NCI-H2227 treated with DMSO at 0.1 percent for 48 hours (cell line): ENCODE measurements around the gene DISC1.
"Not testable (repeated sequence)": the region's sequence is repeated elsewhere in the genome, so short reads cannot be mapped to it uniquely, and the experiment has no call there.

ENCODE experiments used
- DNase-seq: peaks from one replicate; lab custom pipeline; 2025; lab: John Stamatoyannopoulos, UW

The DISC1 gene

DNA sequence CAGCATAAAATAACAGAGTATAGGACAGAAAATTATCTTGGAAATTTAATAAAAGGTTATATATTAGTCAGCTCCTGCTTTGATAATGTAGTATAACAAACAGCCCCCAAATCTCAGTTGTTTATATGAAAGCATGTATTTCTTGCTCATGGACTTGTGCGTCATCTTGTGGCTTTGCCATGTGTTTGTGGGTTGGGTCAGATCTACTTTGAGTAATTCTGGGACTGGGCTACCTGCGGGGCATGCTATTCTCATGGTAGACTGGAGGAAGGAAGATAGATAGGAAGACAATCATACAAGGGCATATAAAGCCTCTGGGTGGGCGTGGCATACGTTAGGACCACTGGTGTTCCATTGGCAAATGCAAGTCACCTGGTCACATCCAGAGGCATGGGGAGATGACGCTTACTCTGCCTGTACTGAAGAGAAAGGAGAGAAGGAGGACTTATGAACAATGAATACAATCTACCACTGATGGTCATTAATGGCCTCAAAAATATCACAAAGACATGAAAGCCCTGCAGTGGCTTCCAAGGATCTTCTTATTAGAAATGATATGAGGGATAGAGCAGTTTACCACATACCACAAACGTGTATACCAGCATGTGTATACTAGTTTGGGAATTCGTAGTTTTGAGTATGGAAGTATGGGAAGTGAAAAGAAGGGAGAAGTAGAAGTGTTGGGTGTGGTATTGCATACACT, 267.0 kb downstream of the DISC1 start:
- no peak for DNase-seq

GRCh38 chr1:231896806-231897205, 270.2 kb downstream of the DISC1 start:
- no peak for DNase-seq

DNA sequence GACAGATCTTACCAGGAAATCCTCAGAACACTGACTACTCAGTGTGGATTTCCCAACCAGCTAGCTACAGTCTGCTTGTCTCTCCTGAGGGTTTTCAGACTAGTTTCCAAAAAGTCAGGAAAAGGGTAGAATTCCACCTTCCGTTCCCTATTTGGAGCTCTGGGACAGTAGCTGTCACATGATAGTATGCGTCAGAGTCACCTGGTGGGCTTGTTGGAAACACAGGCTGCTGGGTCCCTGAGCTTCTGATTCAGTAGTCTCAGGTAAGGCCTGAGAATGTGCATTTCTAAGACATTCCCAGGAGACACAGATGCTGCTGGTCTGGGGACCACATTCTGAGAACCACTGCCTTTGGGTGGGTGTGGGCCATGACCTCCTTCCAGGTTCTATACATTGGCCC, 272.5 kb downstream of the DISC1 start:
- no peak for DNase-seq

DNA sequence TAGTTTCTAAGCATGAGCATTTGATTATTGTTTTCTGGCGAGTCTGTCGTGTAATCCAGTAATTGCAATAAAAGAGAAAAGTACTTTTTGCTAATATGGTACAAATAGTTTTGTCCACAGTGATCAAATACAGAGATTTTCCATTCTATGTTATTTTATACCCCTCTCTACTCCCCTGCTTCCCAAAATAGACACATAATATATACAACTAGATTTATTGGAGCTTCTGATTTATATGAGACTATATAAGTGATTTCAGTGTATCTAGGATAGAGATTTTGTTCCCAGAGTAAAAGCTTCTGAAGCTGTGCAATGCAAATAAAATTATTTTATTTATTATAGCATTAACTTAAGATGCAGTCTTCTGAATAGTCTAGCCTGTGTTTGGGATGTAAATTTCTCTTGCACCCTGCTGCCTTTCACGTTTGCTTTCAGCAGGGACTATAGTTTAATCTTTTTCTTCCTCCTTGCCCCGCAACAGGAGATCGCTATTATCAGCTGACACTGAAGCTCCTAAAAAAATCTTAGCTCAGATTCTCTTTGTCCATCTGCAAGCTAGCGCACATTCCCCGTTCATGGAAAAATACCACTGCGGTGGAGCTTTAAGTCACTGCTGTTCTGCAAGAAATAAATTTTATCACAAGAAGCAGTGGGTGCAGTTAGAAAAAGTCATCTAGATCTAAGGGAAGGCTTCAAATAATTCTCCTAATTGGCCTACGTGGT, 273.3 kb downstream of the DISC1 start:
- DNase-seq: peak; percentile 74

DNA sequence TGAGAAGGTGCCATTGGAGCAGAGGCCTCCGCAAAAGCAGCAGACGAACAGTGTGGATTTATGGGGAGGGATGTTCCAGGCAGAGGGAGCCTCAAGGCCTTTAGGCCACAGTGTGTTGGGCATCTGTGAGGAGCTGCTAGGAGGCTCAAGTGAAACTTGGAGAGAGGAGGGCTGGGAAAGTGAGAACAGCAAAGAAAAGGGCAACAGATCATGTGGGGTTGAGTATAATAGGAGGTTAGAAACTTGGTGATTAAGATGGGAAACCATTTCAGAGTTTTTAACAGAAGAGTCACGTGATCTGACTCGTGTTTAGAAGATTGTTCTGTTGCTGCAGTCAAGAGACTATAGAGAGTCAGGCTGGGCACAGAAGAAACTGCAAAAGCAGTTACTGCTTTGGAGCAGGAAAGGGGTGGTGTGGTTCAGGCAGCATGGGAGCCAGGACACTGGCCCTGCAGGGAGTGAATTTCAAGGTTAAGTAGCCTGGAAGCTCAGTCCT, 277.0 kb downstream of the DISC1 start:
- DNase-seq: no peak

GRCh38 chr1:231907310-231907709, 280.7 kb downstream of the DISC1 start:
- DNase-seq: not testable (repeated sequence)

GRCh38 chr1:231913493-231913892, 286.9 kb downstream of the DISC1 start:
- no peak for DNase-seq

DNA sequence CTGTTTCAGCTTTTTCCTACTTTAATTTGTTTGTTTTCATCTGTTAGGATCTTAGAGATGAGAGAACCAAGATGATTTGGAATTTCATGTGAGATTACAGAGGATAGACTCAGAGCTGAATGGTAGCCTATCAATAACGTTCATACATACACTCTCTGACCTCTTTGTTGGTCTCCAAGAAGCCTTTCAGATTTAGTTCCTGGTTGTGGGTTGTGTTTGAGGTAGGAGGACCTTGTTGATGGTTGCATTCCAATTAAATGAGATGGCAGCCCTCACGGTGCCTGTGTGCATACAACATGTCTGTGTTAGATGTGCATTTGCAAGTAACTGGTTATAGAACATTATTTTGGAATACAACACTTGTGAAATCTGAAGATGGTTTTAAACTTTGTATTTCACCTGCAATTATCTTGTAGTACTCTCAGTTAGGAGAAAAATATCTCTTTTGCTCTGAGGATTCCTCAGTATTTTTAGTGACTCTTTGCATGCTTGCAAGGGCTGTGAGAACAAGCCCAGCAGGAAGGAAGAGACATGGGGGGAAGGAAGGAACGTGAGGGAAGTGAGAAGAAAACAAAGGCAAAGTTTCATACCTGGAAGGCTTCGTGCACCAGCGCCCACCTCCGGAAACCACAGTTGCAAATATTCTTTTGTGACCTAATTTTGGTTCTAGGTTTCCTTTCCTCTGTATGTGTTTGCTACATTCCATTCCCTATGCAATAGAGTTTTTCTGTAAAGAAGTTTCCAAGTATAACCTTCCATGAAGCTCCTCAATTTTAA, 291.8 kb downstream of the DISC1 start:
- DNase-seq: no peak

GRCh38 chr1:231919239-231919885, 292.8 kb downstream of the DISC1 start:
- peak; percentile 19 for DNase-seq

- no peak for DNase-seq
These were observed 293.3 kb downstream of the DISC1 start for GRCh38 chr1:231919886-231920285.

DNA sequence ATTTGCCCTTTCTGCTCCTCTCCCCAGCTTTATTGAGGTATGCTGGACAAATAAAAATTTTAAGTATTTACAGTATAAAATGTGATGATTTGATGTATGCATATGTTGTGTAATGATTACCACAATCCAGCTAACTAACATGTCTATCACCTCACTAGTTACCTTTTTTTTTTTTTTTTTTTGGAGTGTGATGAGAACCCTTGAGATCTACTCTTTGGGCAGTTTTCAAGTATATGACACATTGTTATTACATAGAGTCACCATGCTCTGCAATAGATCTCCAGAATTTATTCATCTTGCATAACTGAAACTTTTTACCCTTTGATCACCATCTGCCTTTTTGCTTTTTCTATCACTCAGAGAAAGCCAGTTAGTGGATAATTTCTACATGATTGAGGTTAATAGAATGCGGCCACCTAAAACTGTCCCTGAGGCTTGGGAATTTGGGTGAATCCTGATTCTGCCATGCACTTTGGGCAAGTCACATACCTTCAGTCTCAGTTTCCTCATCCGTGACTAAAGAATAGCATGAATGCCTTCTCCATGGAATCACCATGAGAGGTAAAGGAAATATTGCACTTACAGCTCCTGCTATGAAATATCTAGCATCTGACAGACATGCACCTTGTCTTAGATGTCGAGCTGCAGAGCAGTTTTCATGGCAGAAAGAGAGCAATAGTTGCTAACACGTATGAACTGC, 295.2 kb downstream of the DISC1 start:
- DNase-seq: no peak

DNA sequence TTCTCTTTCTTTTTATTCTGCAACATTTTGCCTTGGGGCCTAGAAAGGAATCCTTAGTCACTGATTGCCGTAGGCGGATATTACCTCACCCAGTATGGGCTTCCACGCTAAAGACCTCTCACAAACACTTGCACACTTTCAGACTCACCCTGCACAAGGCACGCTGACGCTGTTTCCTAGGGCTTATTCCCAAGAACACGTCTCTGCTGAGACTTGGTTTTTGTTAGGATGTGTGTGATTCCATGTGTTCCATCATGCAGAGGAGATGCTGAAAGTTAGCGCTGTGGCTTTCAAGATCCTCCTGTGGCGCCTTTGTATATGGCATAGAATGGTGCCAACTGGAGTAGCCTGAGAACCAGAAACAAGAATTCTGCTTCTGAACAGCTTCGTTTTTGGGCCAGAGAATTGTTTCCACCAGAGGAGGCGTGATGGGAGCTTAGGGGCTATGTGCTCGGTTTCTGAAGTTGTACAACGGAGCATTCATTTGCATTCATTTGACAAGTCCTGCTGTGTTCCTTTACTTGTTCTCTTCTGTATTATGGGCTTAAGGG, 297.0 kb downstream of the DISC1 start:
- no peak for DNase-seq

DNA sequence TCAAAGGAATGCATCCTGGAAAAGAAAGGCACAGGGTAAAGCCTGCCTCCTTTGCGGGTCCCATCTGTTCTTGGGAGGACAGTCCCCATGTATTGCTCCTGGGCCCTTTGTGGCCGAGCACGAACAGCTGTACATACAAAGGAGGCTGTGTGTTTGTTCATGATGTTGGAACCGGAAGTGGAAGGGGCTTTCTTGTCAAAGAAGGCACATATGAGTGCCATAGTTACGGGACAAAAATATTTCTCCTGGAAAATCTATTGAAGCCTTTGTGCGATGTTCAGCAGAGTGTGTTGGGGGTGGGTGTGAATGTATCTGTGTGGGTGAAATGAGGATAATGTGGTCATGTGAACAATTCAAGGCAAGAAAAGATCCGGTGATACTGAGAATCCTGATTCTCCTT, 297.6 kb downstream of the DISC1 start:
- no peak for DNase-seq

DNA sequence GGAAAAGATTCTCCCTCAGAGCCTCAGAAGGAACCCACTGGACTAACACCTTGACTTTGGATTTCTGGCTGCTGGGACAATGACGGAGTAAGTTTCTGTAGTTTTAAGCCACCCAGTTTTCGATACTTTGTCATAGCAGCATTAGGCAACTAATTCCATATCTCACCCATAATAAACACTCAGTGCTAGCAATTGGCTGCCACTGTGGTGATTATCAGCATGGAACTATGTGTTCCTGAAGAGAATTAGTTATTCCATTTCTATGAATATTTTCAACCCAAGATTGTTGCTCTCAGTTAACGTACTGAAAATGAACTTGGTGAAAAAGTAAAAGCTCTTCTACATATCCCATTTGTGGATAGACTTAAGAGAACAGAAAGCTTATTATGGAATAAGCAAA, 299.3 kb downstream of the DISC1 start:
- no peak for DNase-seq

GRCh38 chr1:231926340-231926739, 299.8 kb downstream of the DISC1 start:
- no peak for DNase-seq

DNA sequence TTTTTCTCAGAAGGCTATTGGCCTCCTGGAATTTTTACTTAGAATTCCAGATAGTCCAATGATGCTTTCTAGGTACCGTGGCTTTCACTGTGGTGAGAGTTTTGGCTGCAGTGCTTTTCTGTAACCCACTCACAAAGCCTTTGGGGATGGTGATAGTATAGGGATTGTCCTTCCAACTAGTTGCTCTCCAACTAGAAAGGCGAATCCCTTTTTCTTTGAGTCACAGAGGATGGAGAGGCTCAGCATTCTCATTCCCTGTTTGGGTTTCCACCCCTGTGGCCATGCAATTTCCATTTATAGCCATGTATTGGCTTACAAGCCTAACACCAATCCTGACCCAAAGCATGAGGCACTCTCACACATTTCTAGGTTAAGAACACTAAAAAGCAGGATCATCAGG, 300.3 kb downstream of the DISC1 start:
- DNase-seq: no peak

DNA sequence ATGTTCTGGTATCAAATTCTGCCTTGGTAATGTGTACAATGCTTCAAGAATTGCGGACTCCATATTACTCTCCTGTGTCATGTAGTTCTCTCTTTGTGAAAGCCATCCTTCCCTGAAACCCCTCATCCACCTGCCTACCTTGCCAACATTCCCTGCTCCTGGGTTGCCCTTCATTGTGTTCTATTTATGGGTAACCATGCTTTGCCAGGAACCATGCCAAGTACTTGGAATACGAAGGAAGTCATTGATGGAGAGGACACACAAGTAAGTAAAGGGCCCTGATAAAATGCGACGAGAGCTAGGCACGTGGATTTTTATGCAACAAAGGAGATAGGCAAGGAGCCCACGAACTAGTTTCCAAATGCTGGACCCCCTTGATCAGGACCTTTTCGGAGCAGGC, 300.8 kb downstream of the DISC1 start:
- no peak for DNase-seq

- peak; percentile 59 for DNase-seq
These were observed 302.7 kb downstream of the DISC1 start for GRCh38 chr1:231929311-231929710.

- DNase-seq: no peak
These were observed 303.8 kb downstream of the DISC1 start for GRCh38 chr1:231930257-231930947.

DNA sequence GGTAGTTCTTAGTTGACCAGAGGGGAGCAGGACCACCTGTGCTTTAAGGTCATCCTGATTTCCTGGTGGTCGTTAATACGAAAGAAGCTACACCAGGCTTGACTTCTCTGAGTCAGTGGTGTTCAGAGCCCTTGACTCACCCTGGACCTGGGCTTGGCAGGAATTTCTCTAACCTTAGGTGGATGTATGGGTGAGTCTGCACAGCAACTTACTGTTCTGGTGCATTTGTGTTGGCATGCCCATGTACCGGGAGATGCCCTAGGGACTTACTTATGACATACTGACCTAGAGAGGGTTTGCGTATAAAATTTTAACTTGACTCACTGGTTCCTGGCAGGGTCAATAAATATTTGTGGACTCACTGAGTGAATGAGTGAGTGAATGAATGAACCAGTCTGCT, 304.6 kb downstream of the DISC1 start:
- no peak for DNase-seq
